NCI-H187 treated with DMSO at 0.1 percent for 48 hours (cell line): ENCODE data around the gene HTR4.
"Not testable (repeated sequence)": the region's sequence is repeated elsewhere in the genome, so short reads cannot be mapped to it uniquely, and the experiment has no call there.

ENCODE experiments used
- DNase-seq: peaks from one replicate; lab custom pipeline; 2025; lab: John Stamatoyannopoulos, UW

HTR4 gene

GRCh38 chr5:148474025-148474511 is 180.3 kb downstream of the HTR4 start:
- no peak for DNase-seq

- DNase-seq = no peak
Measured at GRCh38 chr5:148471379-148471778, 182.9 kb downstream of the HTR4 start.

GRCh38 chr5:148469501-148469935 is 184.8 kb downstream of the HTR4 start:
- no peak for DNase-seq

GRCh38 chr5:148468746-148469145 is 185.6 kb downstream of the HTR4 start:
- DNase-seq = not testable (repeated sequence)

GRCh38 chr5:148467958-148468357 is 186.4 kb downstream of the HTR4 start:
- no peak for DNase-seq

- no peak for DNase-seq
Measured at GRCh38 chr5:148466236-148466580, 188.1 kb downstream of the HTR4 start.

- no peak for DNase-seq
Measured at GRCh38 chr5:148465381-148466235, 188.7 kb downstream of the HTR4 start.

- DNase-seq = no peak
Measured at GRCh38 chr5:148459669-148460068, 194.7 kb downstream of the HTR4 start.

GRCh38 chr5:148458036-148458888 is 196.1 kb downstream of the HTR4 start:
- no peak for DNase-seq

GRCh38 chr5:148457183-148457620 is 197.1 kb downstream of the HTR4 start:
- DNase-seq = no peak

GRCh38 chr5:148455185-148455584 is 199.1 kb downstream of the HTR4 start:
- DNase-seq = no peak

- DNase-seq = no peak
Measured at GRCh38 chr5:148454576-148454975, 199.8 kb downstream of the HTR4 start.

- no peak for DNase-seq
Measured at GRCh38 chr5:148452499-148453193, 201.7 kb downstream of the HTR4 start.

GRCh38 chr5:148446611-148447010 is 207.7 kb downstream of the HTR4 start:
- DNase-seq = no peak

GRCh38 chr5:148445578-148445977 is 208.7 kb downstream of the HTR4 start:
- DNase-seq = no peak

- DNase-seq = no peak
Measured at GRCh38 chr5:148443998-148444397, 210.3 kb downstream of the HTR4 start.

- no peak for DNase-seq
Measured at GRCh38 chr5:148443241-148443640, 211.1 kb downstream of the HTR4 start.

- DNase-seq = no peak
Measured at GRCh38 chr5:148438933-148439332, 215.4 kb downstream of the HTR4 start.

- no peak for DNase-seq
Measured at GRCh38 chr5:148437249-148437648, 217.1 kb downstream of the HTR4 start.

GRCh38 chr5:148436029-148436428 is 218.3 kb downstream of the HTR4 start:
- DNase-seq = no peak

GRCh38 chr5:148433826-148434225 is 220.5 kb downstream of the HTR4 start:
- no peak for DNase-seq
